HG03442 (cell line): ENCODE measurements around the gene CD302.
"Not testable (repeated sequence)": the region's sequence is repeated elsewhere in the genome, so short reads cannot be mapped to it uniquely, and the experiment has no call there.

Experiments
- ATAC-seq: cut with Tn5 transposase; IDR thresholded peaks from one replicate; pipeline ENCODE4 v1.9.1; 2021; ENCODE audit warnings: mild to moderate bottlenecking, moderate library complexity; ENCODE audit not compliant: unreplicated experiment

The CD302 gene

GRCh38 chr2:159755788-159756187 lies 42.2 kb downstream of the CD302 start:
- no peak for ATAC-seq

- ATAC-seq: no peak
Observed at GRCh38 chr2:159755014-159755413, 43.0 kb downstream of the CD302 start.

GRCh38 chr2:159753797-159754196 lies 44.2 kb downstream of the CD302 start:
- ATAC-seq: no peak

- no peak for ATAC-seq
Observed at GRCh38 chr2:159750873-159751272, 47.1 kb downstream of the CD302 start.

- ATAC-seq: no peak
Observed at GRCh38 chr2:159748089-159748488, 49.9 kb downstream of the CD302 start.

- ATAC-seq: not testable (repeated sequence)
Observed at GRCh38 chr2:159745237-159745636, 52.8 kb downstream of the CD302 start.

- no peak for ATAC-seq
Observed at GRCh38 chr2:159744363-159744762, 53.6 kb downstream of the CD302 start.

GRCh38 chr2:159742846-159743245 lies 55.2 kb downstream of the CD302 start:
- ATAC-seq: no peak

GRCh38 chr2:159738509-159739390 lies 59.3 kb downstream of the CD302 start:
- no peak for ATAC-seq

- no peak for ATAC-seq
Observed at GRCh38 chr2:159737917-159738296, 60.1 kb downstream of the CD302 start.

GRCh38 chr2:159737292-159737916 lies 60.6 kb downstream of the CD302 start:
- no peak for ATAC-seq

- ATAC-seq: no peak
Observed at GRCh38 chr2:159736048-159736447, 62.0 kb downstream of the CD302 start.

- no peak for ATAC-seq
Observed at GRCh38 chr2:159735648-159736047, 62.4 kb downstream of the CD302 start.

- ATAC-seq: no peak
Observed at GRCh38 chr2:159728629-159729028, 69.4 kb downstream of the CD302 start.

GRCh38 chr2:159725713-159726112 lies 72.3 kb downstream of the CD302 start:
- ATAC-seq: no peak

- not testable (repeated sequence) for ATAC-seq
Observed at GRCh38 chr2:159724795-159725572, 73.0 kb downstream of the CD302 start.

- no peak for ATAC-seq
Observed at GRCh38 chr2:159722580-159722979, 75.4 kb downstream of the CD302 start.

GRCh38 chr2:159720676-159721075 lies 77.3 kb downstream of the CD302 start:
- no peak for ATAC-seq
